ENCODE measurements around the gene IARS1. TPM values are rescaled to one million over a fixed set of nuclear protein-coding genes. Genes with fewer than 3 reads are reported as not detected.

The IARS1 gene
- total and polyA plus RNA-seq, 10 of the 15 experiments (the other 5 are each of a cell fraction or from before 2014, with no cell fraction given): 71.0 to 227 (median 153) TPM

DNA sequence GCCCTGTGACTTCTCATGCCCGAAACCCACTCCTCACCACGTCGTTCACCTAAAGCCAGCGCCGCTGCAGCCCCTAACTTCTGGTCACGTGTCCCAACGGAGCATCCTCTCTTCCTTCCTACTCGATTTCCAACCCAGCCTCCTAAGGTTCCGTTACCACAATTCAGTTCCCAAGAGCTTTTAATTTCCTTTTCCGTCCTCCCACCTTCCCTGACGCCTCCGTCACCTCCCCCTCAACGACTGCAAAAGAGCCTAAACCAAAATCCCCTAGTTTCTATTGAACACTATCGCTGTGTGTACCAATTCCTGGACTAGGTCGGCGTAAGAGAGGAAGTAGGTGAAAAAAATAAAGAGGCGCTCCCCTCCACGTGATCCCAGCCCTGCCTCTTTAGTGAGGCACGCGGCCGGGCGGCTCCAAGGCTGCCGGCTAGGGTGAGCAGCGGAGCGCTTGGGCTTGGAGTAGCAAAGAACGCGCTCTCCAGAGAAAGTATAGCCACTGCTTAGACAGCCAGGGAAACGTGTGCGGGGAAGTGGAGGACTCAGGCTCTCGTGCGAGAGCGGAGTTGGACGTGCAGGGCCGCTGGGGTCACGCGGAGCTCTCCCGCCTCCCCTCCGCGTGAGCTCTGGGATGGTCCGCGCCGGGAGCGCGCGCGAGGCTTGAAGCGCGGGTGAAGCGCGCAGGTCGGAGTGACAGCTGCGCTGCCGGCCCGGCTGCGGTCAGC, 31.9 kb upstream of the IARS1 start, which contains the start of the genes CENPP and NOL8:
CENPP (plus strand) TSS at position 685 of the 722 bp plus-strand sequence.
NOL8 (minus strand) TSS at position 82 of the 722 bp plus-strand sequence. CDS start 1,189 bp downstream, outside the sequence.
- ChIA-PET POLR2A (interaction anchor here (1.3 to 1.8 kb wide), 3 partner anchors 30 to 345 kb away, joined by 4 to 9 read pairs (median 7); partner anchors contain the start of gene IPPK), RAD21 (ENCODE audit: unreplicated experiment) (interaction anchor here (0.9 to 1.6 kb wide), 3 partner anchors 33 to 187 kb away, joined by 4 to 5 read pairs (median 4); no protein-coding TSS in a partner anchor), SMC1A (ENCODE audit: uncharacterized antibody, unreplicated experiment) (interaction anchor here (0.7 to 1.4 kb wide), 5 partner anchors 9 to 256 kb away, joined by 3 to 4 read pairs (median 3); no protein-coding TSS in a partner anchor), CTCF (interaction anchor here (1.0 to 2.0 kb wide), 8 partner anchors 23 to 465 kb away, joined by 3 to 11 read pairs (median 4); partner anchors contain the start of genes BICD2 and IPPK)
- FAIRE-seq (peak; percentile 75), DNase-seq (ENCODE audit: low read depth, low spot score) (peak; percentile 80), ATAC-seq (peak; percentile 95)
- no peaks in the 10 kb centered on the region for H3K36me3 ChIP-seq (ENCODE audit: control insufficient read depth in 2 of 2, insufficient read depth in 2 of 2, low read length in 1 of 2)
- no peaks in the 10 kb centered on the region for H3K27me3 ChIP-seq (replicated peaks in 1 of 2; ENCODE audit: control insufficient read depth in 2 of 2, insufficient read depth in 2 of 2, low read length in 1 of 2)
- H3K4me1 ChIP-seq (ENCODE audit: control insufficient read depth, insufficient read depth, low read length): peaks cover 2% of the 10 kb centered on the region; the same call in 1 of the 2 replicates
- under 1% methylated on average over 55 of the region's 55 CpGs for WGBS (ENCODE audit: insufficient coverage, insufficient replicate concordance, low lambda C conversion rate, missing lambda C conversion rate)
- BruUV-seq (replicated peaks): no TSS peak
- H2AFZ ChIP-seq (ENCODE audit: control insufficient read depth, low read depth, low read length): peak within 1 kb of the TSS; percentile 89
- in situ Hi-C loops (cut with MboI) (loop anchor here (5.0 kb wide), 1 partner anchor 307 kb away; no protein-coding TSS in a partner anchor), intact Hi-C loops (cut with micrococcal nuclease; ENCODE audit: unreplicated experiment) (loop anchor here (5.0 to 10.0 kb wide), 2 partner anchors 119 to 307 kb away; no protein-coding TSS in a partner anchor)
- peak within 1 kb of the TSS; percentile 52 for H3K4me2 ChIP-seq (ENCODE audit: control insufficient read depth, insufficient read depth)
- no peaks in the 10 kb centered on the region for H3K9me3 ChIP-seq (replicated peaks; ENCODE audit: control insufficient read depth, insufficient read depth, low read length)
- H4K20me1 ChIP-seq (ENCODE audit: control insufficient read depth, insufficient read depth): no peaks in the 10 kb centered on the region
- H3K79me2 ChIP-seq (ENCODE audit: control insufficient read depth, insufficient read depth, low read length): peaks cover 49% of the 10 kb centered on the region
- peak within 1 kb of the TSS; percentile 98 for H3K27ac ChIP-seq (ENCODE audit: control insufficient read depth, insufficient read depth)
- peak within 1 kb of the TSS; percentile 97 for H3K9ac ChIP-seq (ENCODE audit: control insufficient read depth, insufficient read depth, low read length)
- H3K4me3 ChIP-seq: peak within 1 kb of the TSS; percentile 96
- TF ChIP-seq, protein P1, sequence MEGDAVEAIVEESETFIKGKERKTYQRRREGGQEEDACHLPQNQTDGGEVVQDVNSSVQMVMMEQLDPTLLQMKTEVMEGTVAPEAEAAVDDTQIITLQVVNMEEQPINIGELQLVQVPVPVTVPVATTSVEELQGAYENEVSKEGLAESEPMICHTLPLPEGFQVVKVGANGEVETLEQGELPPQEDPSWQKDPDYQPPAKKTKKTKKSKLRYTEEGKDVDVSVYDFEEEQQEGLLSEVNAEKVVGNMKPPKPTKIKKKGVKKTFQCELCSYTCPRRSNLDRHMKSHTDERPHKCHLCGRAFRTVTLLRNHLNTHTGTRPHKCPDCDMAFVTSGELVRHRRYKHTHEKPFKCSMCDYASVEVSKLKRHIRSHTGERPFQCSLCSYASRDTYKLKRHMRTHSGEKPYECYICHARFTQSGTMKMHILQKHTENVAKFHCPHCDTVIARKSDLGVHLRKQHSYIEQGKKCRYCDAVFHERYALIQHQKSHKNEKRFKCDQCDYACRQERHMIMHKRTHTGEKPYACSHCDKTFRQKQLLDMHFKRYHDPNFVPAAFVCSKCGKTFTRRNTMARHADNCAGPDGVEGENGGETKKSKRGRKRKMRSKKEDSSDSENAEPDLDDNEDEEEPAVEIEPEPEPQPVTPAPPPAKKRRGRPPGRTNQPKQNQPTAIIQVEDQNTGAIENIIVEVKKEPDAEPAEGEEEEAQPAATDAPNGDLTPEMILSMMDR (IDR thresholded peaks at IDR 0.05 in 2 of 3, conservative IDR thresholded peaks at IDR 0.05 in 1 of 3; ENCODE audit: control insufficient read depth in 2 of 3, extremely low read depth in 1 of 3, insufficient read depth in 1 of 3, low read depth in 3 of 3, low read length in 3 of 3): no peak
- TF ChIP-seq BCL11A (IDR thresholded peaks at IDR 0.05; ENCODE audit: low read depth, low read length): no peak
- TF ChIP-seq, protein P2, sequence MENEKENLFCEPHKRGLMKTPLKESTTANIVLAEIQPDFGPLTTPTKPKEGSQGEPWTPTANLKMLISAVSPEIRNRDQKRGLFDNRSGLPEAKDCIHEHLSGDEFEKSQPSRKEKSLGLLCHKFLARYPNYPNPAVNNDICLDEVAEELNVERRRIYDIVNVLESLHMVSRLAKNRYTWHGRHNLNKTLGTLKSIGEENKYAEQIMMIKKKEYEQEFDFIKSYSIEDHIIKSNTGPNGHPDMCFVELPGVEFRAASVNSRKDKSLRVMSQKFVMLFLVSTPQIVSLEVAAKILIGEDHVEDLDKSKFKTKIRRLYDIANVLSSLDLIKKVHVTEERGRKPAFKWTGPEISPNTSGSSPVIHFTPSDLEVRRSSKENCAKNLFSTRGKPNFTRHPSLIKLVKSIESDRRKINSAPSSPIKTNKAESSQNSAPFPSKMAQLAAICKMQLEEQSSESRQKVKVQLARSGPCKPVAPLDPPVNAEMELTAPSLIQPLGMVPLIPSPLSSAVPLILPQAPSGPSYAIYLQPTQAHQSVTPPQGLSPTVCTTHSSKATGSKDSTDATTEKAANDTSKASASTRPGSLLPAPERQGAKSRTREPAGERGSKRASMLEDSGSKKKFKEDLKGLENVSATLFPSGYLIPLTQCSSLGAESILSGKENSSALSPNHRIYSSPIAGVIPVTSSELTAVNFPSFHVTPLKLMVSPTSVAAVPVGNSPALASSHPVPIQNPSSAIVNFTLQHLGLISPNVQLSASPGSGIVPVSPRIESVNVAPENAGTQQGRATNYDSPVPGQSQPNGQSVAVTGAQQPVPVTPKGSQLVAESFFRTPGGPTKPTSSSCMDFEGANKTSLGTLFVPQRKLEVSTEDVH (IDR thresholded peaks at IDR 0.05; ENCODE audit: low read depth, partially characterized antibody): peak; percentile 98
- peak; percentile 76 for TF ChIP-seq MEF2B (IDR thresholded peaks at IDR 0.05; ENCODE audit: partially characterized antibody, poor library complexity, severe bottlenecking)
- peak; percentile 100 for TF ChIP-seq KLF5 (IDR thresholded peaks at IDR 0.05; ENCODE audit: partially characterized antibody)
- no peak; the same call in 1 of the 2 replicates for TF ChIP-seq RFX5 (IDR thresholded peaks at IDR 0.05; ENCODE audit: low read depth, low read length)
- TF ChIP-seq, protein P3, sequence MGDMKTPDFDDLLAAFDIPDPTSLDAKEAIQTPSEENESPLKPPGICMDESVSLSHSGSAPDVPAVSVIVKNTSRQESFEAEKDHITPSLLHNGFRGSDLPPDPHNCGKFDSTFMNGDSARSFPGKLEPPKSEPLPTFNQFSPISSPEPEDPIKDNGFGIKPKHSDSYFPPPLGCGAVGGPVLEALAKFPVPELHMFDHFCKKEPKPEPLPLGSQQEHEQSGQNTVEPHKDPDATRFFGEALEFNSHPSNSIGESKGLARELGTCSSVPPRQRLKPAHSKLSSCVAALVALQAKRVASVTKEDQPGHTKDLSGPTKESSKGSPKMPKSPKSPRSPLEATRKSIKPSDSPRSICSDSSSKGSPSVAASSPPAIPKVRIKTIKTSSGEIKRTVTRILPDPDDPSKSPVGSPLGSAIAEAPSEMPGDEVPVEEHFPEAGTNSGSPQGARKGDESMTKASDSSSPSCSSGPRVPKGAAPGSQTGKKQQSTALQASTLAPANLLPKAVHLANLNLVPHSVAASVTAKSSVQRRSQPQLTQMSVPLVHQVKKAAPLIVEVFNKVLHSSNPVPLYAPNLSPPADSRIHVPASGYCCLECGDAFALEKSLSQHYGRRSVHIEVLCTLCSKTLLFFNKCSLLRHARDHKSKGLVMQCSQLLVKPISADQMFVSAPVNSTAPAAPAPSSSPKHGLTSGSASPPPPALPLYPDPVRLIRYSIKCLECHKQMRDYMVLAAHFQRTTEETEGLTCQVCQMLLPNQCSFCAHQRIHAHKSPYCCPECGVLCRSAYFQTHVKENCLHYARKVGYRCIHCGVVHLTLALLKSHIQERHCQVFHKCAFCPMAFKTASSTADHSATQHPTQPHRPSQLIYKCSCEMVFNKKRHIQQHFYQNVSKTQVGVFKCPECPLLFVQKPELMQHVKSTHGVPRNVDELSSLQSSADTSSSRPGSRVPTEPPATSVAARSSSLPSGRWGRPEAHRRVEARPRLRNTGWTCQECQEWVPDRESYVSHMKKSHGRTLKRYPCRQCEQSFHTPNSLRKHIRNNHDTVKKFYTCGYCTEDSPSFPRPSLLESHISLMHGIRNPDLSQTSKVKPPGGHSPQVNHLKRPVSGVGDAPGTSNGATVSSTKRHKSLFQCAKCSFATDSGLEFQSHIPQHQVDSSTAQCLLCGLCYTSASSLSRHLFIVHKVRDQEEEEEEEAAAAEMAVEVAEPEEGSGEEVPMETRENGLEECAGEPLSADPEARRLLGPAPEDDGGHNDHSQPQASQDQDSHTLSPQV (IDR thresholded peaks at IDR 0.05): no peak
- TF ChIP-seq HDAC2 (IDR thresholded peaks at IDR 0.05): 0 out of 2 replicates have a peak, but pooled peaks have one; percentile 81
- TF ChIP-seq MYB (IDR thresholded peaks at IDR 0.05; ENCODE audit: borderline replicate concordance, low read depth, low read length): 0 out of 2 replicates have a peak, but pooled peaks have one; percentile 39
- TF ChIP-seq CREM (IDR thresholded peaks at IDR 0.05; ENCODE audit: low read depth): peak; percentile 66
- TF ChIP-seq SPI1 (IDR thresholded peaks at IDR 0.05; ENCODE audit: borderline replicate concordance, insufficient read depth, low read depth, low read length): peak; percentile 82
- TF ChIP-seq FOS (IDR thresholded peaks at IDR 0.05; ENCODE audit: borderline replicate concordance, extremely low read depth, insufficient read length): no peak
- peak; percentile 99 for TF ChIP-seq RAD51 (IDR thresholded peaks at IDR 0.05)
